ENCODE measurements around the gene TSR2.

DNA sequence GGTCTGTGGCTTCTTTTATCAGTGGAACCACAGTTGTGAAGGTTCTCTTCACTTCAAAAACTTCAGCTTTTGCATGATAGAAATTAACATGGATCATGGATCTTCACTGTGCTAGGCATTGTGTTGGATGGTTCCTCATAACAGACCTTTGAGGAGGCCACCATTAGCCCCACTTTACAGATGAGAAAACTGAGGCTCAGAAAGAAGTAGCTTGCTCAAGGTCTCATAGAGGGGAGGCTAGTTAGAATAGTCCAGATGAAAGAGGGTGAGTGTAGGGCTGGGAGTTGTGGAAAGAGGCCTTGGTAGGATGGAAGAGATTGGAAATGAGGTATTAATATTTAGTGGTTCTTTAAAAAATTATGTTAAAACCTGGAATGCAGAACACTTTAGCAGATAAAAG, 2.6 kb downstream of the TSR2 start:
- no peak for TF ChIP-seq CTCF (IDR thresholded peaks at IDR 0.05; ENCODE audit: extremely low read depth in 1 of 2, insufficient read depth in 1 of 2, low read depth in 1 of 2, low read length in 2 of 2)
- TF ChIP-seq EZH2 (IDR thresholded peaks at IDR 0.05; ENCODE audit: borderline replicate concordance, low read depth, low read length, severe bottlenecking), result no peak

Measured in endothelial cell of umbilical vein (primary cell).